DMS114 treated with DMSO at 0.1 percent for 48 hours (cell line): ENCODE measurements around the gene TEX29.

ENCODE experiments used
- DNase-seq: peaks from one replicate; lab custom pipeline; 2025; ENCODE audit not compliant: unreplicated experiment; lab: John Stamatoyannopoulos, UW

TEX29 gene

DNA sequence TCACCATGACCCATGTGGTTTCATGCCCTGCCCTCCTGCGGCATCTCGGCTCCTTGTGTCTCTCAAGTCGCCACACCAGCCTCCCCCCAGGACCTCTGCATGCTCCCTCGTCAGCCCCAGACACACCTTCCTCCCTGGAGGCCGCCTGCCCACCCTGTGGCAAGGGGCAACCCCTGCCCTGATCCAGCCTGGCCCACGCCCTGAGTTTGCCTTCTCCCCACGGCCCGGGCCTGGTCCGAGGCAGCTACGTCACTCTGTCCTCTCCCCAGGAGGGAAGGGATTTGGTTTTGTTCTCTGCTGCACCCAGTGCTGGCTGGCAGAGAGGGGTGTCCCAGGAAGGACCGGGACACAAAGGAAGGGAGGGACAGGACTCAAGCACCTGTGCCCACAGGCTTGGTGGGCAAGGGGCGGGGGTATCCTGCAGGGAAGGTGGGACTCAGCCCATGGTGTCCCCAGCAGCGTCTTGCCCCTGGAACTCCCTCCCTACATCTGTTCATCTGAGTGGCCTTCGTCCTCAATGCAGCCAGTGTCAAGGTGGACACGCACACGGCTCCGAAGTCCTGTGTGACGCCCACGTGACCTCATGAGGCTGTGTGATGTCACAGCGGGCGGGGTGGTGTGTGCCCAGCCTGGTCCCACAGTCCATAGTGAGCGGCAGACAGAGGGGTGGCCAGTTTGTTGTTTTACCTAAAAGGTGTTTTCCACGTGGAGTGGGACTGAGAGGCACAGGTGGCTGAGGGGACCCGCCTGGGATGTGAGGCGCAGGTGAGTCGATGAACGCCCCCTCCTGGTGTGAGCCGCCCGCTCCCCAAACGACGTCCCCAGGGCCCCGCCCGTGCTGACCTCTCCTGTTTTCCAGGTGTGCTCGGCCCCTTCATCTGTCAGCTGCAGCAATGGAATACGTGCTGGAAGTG is at the start of gene TEX29:
Gene TEX29, plus strand, starts transcription at position 645 of the 914 bp plus-strand sequence. Its CDS starts 249 bp downstream, at position 894.
- no peak for DNase-seq

- DNase-seq = no peak
Observed at GRCh38 chr13:111270765-111271698, 49.4 kb upstream of the TEX29 start.

- DNase-seq = no peak
Observed at GRCh38 chr13:111272117-111272516, 48.3 kb upstream of the TEX29 start.

GRCh38 chr13:111275382-111275781 is 45.1 kb upstream of the TEX29 start:
- DNase-seq = no peak

- DNase-seq = no peak
Observed at GRCh38 chr13:111275995-111276618, 44.3 kb upstream of the TEX29 start.

DNA sequence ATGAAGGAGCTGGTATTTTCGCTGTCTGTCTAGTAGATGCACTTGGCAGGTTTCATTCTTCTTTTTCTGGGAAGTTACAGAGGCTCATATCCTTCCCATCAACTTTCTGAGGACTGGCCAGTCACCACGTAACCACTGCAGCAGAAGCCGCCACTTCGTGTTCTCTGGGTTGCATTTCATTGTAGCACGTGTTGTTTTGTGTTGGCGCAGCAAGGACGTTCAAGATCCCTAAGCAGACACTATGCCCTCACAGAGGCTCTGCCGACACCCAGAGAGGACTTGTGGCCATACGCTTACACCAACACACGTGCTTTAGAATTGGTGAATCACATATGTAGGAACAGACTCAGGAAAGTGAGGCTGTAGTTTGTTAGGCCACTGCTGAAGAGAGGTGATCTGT is 42.2 kb upstream of the TEX29 start:
- DNase-seq = no peak

GRCh38 chr13:111278743-111279652 is 41.4 kb upstream of the TEX29 start:
- DNase-seq = no peak

GRCh38 chr13:111280226-111280625 is 40.2 kb upstream of the TEX29 start:
- no peak for DNase-seq

DNA sequence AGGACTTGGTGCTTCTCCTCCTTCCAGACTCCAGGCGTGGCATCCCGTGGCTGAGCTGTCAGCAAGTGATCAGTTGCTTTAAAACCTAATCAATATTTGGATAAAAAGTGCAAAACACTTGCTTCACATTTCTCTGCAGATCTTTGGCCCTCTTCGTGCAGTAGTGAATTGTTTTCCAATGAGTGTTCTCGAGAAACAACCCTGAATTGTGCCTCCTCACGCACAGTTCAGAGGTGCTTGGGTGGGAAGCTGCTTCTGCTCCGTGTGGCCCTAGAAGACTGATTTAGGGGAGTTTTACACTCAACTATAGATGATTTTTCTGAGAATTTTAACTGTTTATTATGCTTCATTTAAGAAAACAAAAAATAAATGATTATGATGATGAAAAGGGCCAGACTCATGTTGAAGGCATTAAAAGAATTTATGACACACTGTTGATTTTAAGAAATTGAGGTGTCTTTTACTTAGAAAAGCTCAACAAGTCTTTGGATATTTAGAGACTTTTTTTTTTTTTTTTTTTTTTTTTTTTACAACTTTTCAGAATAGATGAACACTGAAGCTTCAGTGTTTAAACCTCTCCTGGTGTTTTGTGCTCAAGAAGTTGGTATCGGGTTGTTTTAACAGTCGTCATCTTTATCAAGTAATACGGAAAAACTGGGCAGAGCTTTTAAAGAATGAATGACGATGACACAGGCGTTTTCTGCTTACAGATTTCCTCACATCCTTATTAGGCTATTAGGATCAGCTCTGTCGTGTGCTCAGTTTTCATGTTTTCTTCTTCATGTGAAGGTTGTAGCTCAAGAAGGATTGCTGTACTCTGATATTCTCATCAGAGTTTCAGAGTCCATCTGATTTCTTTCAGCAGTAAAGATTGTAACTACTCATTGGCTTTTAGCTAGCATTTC is 39.5 kb upstream of the TEX29 start:
- DNase-seq = no peak

DNA sequence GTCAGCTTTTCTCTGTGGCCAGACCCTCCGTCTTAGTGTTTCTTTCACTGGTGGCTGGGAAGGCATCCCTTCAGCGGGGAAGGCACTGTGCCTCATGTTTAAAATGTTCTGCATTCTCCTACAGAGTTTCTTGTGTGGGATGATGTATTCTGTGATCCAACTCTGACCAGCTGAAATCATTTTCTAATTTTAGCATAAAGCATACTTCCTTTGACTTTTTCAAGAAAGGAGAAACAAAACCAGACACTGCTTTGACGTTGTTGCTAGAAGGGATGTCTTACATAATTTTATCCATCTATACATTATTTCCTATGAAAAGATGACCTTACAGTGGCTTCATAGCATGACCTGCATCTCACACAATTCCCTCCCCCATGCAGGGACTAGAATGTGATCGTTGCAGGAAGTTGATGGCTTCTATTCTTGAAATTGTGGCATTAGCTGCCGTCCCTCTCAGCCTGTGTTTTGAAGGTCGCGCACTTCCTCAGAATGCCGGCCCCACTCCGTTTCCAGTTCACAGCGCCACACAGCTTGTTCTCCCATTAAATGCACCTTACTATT is 38.6 kb upstream of the TEX29 start:
- DNase-seq = no peak

- no peak for DNase-seq
Observed at GRCh38 chr13:111282425-111282824, 38.0 kb upstream of the TEX29 start.

DNA sequence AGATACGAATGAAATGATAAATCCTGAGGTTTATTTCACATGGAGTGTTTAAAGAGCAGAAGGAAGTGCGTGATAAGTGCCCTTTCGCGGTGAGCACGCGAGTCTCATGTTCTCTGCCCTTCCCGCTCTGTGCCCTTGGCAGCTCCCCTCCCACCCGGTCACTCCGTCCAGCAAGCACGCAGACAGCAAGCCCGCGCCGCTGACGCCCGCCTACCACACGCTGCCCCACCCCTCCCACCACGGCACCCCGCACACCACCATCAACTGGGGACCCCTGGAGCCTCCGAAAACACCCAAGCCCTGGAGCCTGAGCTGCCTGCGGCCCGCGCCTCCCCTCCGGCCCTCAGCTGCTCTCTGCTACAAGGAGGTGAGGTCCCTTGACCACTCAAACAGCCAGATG is 37.4 kb upstream of the TEX29 start:
- no peak for DNase-seq

GRCh38 chr13:111283457-111283856 is 37.0 kb upstream of the TEX29 start:
- no peak for DNase-seq

- no peak for DNase-seq
Observed at GRCh38 chr13:111283991-111284390, 36.5 kb upstream of the TEX29 start.

GRCh38 chr13:111284565-111284964 is 35.9 kb upstream of the TEX29 start:
- no peak for DNase-seq

- DNase-seq = no peak
Observed at GRCh38 chr13:111286162-111286561, 34.3 kb upstream of the TEX29 start.

- DNase-seq = no peak
Observed at GRCh38 chr13:111286749-111287148, 33.7 kb upstream of the TEX29 start.

- no peak for DNase-seq
Observed at GRCh38 chr13:111287201-111287600, 33.2 kb upstream of the TEX29 start.

DNA sequence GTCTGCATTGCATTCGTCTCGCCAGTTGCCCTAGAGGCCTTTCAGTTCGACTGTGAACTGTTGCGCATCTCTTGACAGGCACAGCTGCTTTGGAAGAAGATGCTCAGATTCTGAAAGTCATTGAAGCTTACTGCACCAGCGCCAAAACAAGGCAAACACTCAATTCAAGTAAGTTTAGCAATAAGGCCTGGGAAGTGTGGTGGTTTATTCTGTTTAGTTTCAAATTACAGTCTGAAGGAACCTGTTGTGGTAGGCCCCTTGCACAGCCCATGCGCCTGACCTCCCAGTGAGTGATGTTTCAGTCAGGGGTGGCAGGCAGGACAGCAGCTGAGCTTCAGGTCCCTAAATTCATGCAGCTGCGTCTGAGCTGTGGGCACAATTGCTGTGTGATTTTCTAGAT is 32.2 kb upstream of the TEX29 start:
- no peak for DNase-seq
